ENCODE data around the gene SH2D2A. TPM values are rescaled to one million over a fixed set of nuclear protein-coding genes. Genes with fewer than 3 reads are reported as not detected.

SH2D2A gene
- total RNA-seq, 1 experiment from 2014 or later: 4.9 TPM

- H3K4me3 Mint-ChIP-seq: no peak overlapping the region
- H3K4me1 Mint-ChIP-seq: no peaks in the 10 kb centered on the region
- no peaks in the 10 kb centered on the region for H3K9me3 Mint-ChIP-seq
- H3K27me3 Mint-ChIP-seq (ENCODE audit: low read depth): peaks cover 63% of the 10 kb centered on the region
- H3K36me3 Mint-ChIP-seq: no peaks in the 10 kb centered on the region
- TF ChIP-seq ATF1 (CRISPR knock-in tag; IDR thresholded peaks at IDR 0.05) (no peak), ATF3 (CRISPR knock-in tag; conservative IDR thresholded peaks at IDR 0.05) (no peak), CBFB (CRISPR knock-in tag; IDR thresholded peaks at IDR 0.05; ENCODE audit: low read depth) (no peak), ZNF423 (CRISPR knock-in tag; IDR thresholded peaks at IDR 0.05) (no peak), E2F5 (CRISPR knock-in tag; IDR thresholded peaks at IDR 0.05) (no peak), CREM (CRISPR knock-in tag; IDR thresholded peaks at IDR 0.05) (no peak), ZNF121 (CRISPR knock-in tag; IDR thresholded peaks at IDR 0.05) (no peak), GTF2I (CRISPR knock-in tag; conservative IDR thresholded peaks at IDR 0.05) (no peak)
- no peak overlapping the region for H3K27ac Mint-ChIP-seq
- CTCF ChIA-PET: interaction anchor here (0.7 to 1.7 kb wide), 3 partner anchors 26 to 108 kb away, joined by 3 to 8 read pairs (median 5); partner anchors contain the start of gene NTRK1
- ATAC-seq (no peak), DNase-seq (ENCODE audit: low spot score) (no peak)
- POLR2A ChIA-PET: no interaction called here
Measured at GRCh38 chr1:156834322-156834721, 17.7 kb upstream of the SH2D2A start.

- DNase-seq (ENCODE audit: low spot score): no peak
- H3K36me3 Mint-ChIP-seq: no peaks in the 10 kb centered on the region
- ChIA-PET POLR2A (no interaction called here), CTCF (interaction anchor here (0.8 to 1.7 kb wide), 3 partner anchors 26 to 94 kb away, joined by 3 to 8 read pairs (median 5); partner anchors contain the start of gene NTRK1)
- TF ChIP-seq CBFB (CRISPR knock-in tag; IDR thresholded peaks at IDR 0.05; ENCODE audit: low read depth): no peak
- no peak for TF ChIP-seq JUN (CRISPR knock-in tag; IDR thresholded peaks at IDR 0.05)
- no peak for TF ChIP-seq ERG (CRISPR knock-in tag; IDR thresholded peaks at IDR 0.05)
- no peak for TF ChIP-seq ZNF423 (CRISPR knock-in tag; IDR thresholded peaks at IDR 0.05)
- TF ChIP-seq ATF6 (CRISPR knock-in tag; IDR thresholded peaks at IDR 0.05): no peak
- TF ChIP-seq HMGA2 (CRISPR knock-in tag; IDR thresholded peaks at IDR 0.05): no peak
- TF ChIP-seq MXD4 (CRISPR knock-in tag; IDR thresholded peaks at IDR 0.05; ENCODE audit: borderline replicate concordance): no peak
- TF ChIP-seq CREM (CRISPR knock-in tag; IDR thresholded peaks at IDR 0.05): no peak
- no peak for TF ChIP-seq ETV6 (CRISPR knock-in tag; IDR thresholded peaks at IDR 0.05)
- TF ChIP-seq E2F1 (CRISPR knock-in tag; IDR thresholded peaks at IDR 0.05): no peak
- no peak for TF ChIP-seq ZNF281 (CRISPR knock-in tag; IDR thresholded peaks at IDR 0.05)
- no peak for TF ChIP-seq ATF2 (CRISPR knock-in tag; IDR thresholded peaks at IDR 0.05; ENCODE audit: borderline replicate concordance, low read depth)
- TF ChIP-seq SMAD3 (CRISPR knock-in tag; IDR thresholded peaks at IDR 0.05; ENCODE audit: borderline replicate concordance): no peak
- TF ChIP-seq TEAD4 (CRISPR knock-in tag; IDR thresholded peaks at IDR 0.05): no peak
- TF ChIP-seq NFYB (CRISPR knock-in tag; conservative IDR thresholded peaks at IDR 0.05; ENCODE audit: low read depth): no peak
- TF ChIP-seq E2F5 (CRISPR knock-in tag; IDR thresholded peaks at IDR 0.05): no peak
- TF ChIP-seq HMGXB4 (CRISPR knock-in tag; IDR thresholded peaks at IDR 0.05): no peak
- no peak for TF ChIP-seq ZNF232 (CRISPR knock-in tag; IDR thresholded peaks at IDR 0.05)
- TF ChIP-seq ZNF317 (CRISPR knock-in tag; IDR thresholded peaks at IDR 0.05; ENCODE audit: borderline replicate concordance, low read depth): no peak
- no peak for ATAC-seq
- no peaks in the 10 kb centered on the region for H3K4me1 Mint-ChIP-seq
- peaks cover 64% of the 10 kb centered on the region for H3K27me3 Mint-ChIP-seq (ENCODE audit: low read depth)
- H3K27ac Mint-ChIP-seq: no peak overlapping the region
- H3K9me3 Mint-ChIP-seq: no peaks in the 10 kb centered on the region
- H3K4me3 Mint-ChIP-seq: no peak overlapping the region
Measured at GRCh38 chr1:156833603-156834002, 17.0 kb upstream of the SH2D2A start.

Data from WTC11 (cell line).